ENCODE results near the gene ACAN. TPM values are rescaled to one million over a fixed set of nuclear protein-coding genes. Genes with fewer than 3 reads are reported as not detected.

The ACAN gene
- total RNA-seq, 1 experiment from 2014 or later, result 0.50 TPM

- no peaks in the 10 kb centered on the region for H3K79me1 ChIP-seq (ENCODE audit: insufficient read depth, low read depth, low read length, poor library complexity, severe bottlenecking)
- no peak overlapping the region for H2BK5ac ChIP-seq (ENCODE audit: insufficient read length, low read length)
- H2AFZ ChIP-seq (ENCODE audit: low read length), result no peak overlapping the region
- H3K4ac ChIP-seq (ENCODE audit: low read depth, low read length), result no peak overlapping the region
- no peak overlapping the region for H4K8ac ChIP-seq (replicated peaks; ENCODE audit: insufficient read length, low read depth, low read length)
- no peak for DNase-seq
- TF ChIP-seq, protein P1, sequence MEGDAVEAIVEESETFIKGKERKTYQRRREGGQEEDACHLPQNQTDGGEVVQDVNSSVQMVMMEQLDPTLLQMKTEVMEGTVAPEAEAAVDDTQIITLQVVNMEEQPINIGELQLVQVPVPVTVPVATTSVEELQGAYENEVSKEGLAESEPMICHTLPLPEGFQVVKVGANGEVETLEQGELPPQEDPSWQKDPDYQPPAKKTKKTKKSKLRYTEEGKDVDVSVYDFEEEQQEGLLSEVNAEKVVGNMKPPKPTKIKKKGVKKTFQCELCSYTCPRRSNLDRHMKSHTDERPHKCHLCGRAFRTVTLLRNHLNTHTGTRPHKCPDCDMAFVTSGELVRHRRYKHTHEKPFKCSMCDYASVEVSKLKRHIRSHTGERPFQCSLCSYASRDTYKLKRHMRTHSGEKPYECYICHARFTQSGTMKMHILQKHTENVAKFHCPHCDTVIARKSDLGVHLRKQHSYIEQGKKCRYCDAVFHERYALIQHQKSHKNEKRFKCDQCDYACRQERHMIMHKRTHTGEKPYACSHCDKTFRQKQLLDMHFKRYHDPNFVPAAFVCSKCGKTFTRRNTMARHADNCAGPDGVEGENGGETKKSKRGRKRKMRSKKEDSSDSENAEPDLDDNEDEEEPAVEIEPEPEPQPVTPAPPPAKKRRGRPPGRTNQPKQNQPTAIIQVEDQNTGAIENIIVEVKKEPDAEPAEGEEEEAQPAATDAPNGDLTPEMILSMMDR (conservative IDR thresholded peaks at IDR 0.05), result no peak
- no peak overlapping the region for H3K9ac ChIP-seq (ENCODE audit: extremely low read depth, insufficient read length, low read length)
- H3K27me3 ChIP-seq (ENCODE audit: insufficient read depth, low read length), result peaks cover 37% of the 10 kb centered on the region
- no peak overlapping the region for H4K91ac ChIP-seq (ENCODE audit: insufficient read length, low read depth, low read length)
- H3K18ac ChIP-seq (ENCODE audit: insufficient read length, low read depth, low read length), result no peak overlapping the region
- no peak overlapping the region for H2AK5ac ChIP-seq (ENCODE audit: insufficient read length, low read length)
- H3K14ac ChIP-seq (ENCODE audit: insufficient read depth, low read length), result no peak overlapping the region; the same call in 1 of the 2 replicates
- Mint-ChIP-seq H3K4me3 (peak overlapping the region; percentile 82 to 97), H3K27me3 (ENCODE audit: low read depth) (peaks cover 91% of the 10 kb centered on the region), H3K27ac (no peak overlapping the region), H3K4me1 (peaks cover 2 to 22% of the 10 kb centered on the region in 2 experiments; a peak in 3 of 4 replicates), H3K36me3 (ENCODE audit: insufficient read depth in 1 of 3, low read depth in 3 of 3) (peaks cover 0 to 2% (median 0%) of the 10 kb centered on the region in 3 experiments; a peak in 2 of 7 replicates), H3K9me3 (peaks cover 0 to 2% of the 10 kb centered on the region in 2 experiments; a peak in 1 of 5 replicates)
- H4K20me1 ChIP-seq (ENCODE audit: control insufficient read depth, insufficient read depth, insufficient read length), result no peaks in the 10 kb centered on the region
- peak overlapping the region; percentile 67 for H3K4me2 ChIP-seq (ENCODE audit: insufficient read depth, insufficient read length, low read length)
- no peak overlapping the region for H2BK12ac ChIP-seq (ENCODE audit: insufficient read length, low read depth, low read length)
- no peak overlapping the region for H4K5ac ChIP-seq (ENCODE audit: insufficient read length, low read depth, low read length)
- H3K56ac ChIP-seq (ENCODE audit: insufficient read length, low read depth, low read length), result no peak overlapping the region
- H3K23ac ChIP-seq (ENCODE audit: insufficient read length, low read depth, low read length), result no peak overlapping the region
- no peaks in the 10 kb centered on the region for H3K9me3 ChIP-seq (ENCODE audit: control insufficient read depth, low read depth, low read length)
- H2BK15ac ChIP-seq (ENCODE audit: low read depth, low read length), result no peak overlapping the region
- no peak overlapping the region for H3T11ph ChIP-seq (ENCODE audit: low read length)
- no peak overlapping the region for H2BK120ac ChIP-seq (ENCODE audit: low read depth, low read length, poor library complexity, severe bottlenecking)
- no peak overlapping the region for H3K27ac ChIP-seq (ENCODE audit: insufficient read length, low read depth, low read length)
- no peaks in the 10 kb centered on the region for H3K4me1 ChIP-seq (ENCODE audit: insufficient read depth, low read length)
- no peak overlapping the region for H2BK20ac ChIP-seq (ENCODE audit: low read depth, low read length, poor library complexity, severe bottlenecking)
- peaks cover 11% of the 10 kb centered on the region for H3K23me2 ChIP-seq (ENCODE audit: insufficient read length, low read depth, low read length, poor library complexity, severe bottlenecking)
- H3K79me2 ChIP-seq (ENCODE audit: insufficient read depth, low read length), result no peaks in the 10 kb centered on the region
- no CpG with 5 or more reads among the region's 28 CpGs for WGBS (ENCODE audit: extremely low coverage, insufficient read length, low lambda C conversion rate)
Measured at GRCh38 chr15:88802991-88803240, 320 bp upstream of the ACAN start.
